ENCODE measurements around the gene BCL7B.
A peak's percentile ranks its signal among the peaks of the same experiment; 100 is the strongest.
"Not testable (repeated sequence)": the region's sequence is repeated elsewhere in the genome, so short reads cannot be mapped to it uniquely, and the experiment has no call there.

BCL7B gene

DNA sequence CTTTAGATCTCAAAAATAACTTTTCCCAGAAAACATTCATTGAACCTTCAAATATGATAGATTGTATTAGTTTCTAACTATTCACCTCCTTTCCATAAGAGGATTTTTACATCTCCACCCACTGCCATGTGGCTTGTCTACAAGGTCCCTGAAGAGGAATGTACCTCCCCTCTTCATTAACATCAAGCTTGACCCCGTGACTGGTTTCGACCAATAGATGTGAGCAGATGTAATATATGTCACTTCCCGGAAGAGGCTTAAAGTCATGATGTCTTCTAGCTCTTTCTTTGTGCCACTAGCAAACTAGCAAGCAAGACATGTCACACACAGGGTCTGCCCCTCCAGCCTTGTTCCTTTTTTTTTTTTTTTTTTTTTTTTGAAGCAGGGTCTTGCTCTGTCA is 42.3 kb downstream of the BCL7B start:
- peak; percentile 53 for ATAC-seq (ENCODE audit: low read depth)
- no peak for DNase-seq (ENCODE audit: low spot score in 2 of 2)
- H3K4me3 Mint-ChIP-seq: no peak overlapping the region
- H3K27ac Mint-ChIP-seq: no peak overlapping the region
- H3K36me3 Mint-ChIP-seq: peaks cover 19% of the 10 kb centered on the region
- H3K4me1 Mint-ChIP-seq: peaks cover 25% of the 10 kb centered on the region
- no peaks in the 10 kb centered on the region for H3K27me3 Mint-ChIP-seq
- no peaks in the 10 kb centered on the region for H3K9me3 Mint-ChIP-seq

- Mint-ChIP-seq H3K4me3 (no peak overlapping the region), H3K27ac (no peak overlapping the region), H3K27me3 (no peaks in the 10 kb centered on the region), H3K36me3 (peaks cover 17% of the 10 kb centered on the region), H3K4me1 (peaks cover 10% of the 10 kb centered on the region), H3K9me3 (no peaks in the 10 kb centered on the region)
- ATAC-seq (ENCODE audit: low read depth) (no peak), DNase-seq (ENCODE audit: low spot score in 2 of 2) (no peak)
Measured at GRCh38 chr7:73512018-73512780, 45.3 kb downstream of the BCL7B start.

DNA sequence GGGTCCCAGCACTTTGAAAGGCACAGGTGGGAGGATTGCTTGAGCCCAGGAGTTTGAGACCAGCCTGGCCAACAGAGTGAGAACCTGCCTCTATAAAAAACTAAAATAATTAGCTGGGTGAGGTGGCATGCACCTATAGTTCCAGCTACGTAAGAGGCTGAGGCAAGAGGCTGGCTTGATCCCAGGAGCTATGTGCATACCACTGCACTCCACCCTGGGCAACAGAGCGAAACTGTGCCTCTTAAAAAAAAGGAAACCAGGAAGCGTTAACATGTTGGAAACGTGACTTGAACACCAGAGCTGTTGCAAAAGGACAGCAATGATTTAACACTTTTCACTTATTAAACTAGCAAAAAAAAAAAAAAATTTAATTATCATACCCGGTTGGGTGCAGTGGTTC is 48.0 kb downstream of the BCL7B start:
- H3K36me3 Mint-ChIP-seq: peaks cover 24% of the 10 kb centered on the region
- DNase-seq (ENCODE audit: low spot score in 2 of 2): no peak
- no peaks in the 10 kb centered on the region for H3K9me3 Mint-ChIP-seq
- H3K27me3 Mint-ChIP-seq: no peaks in the 10 kb centered on the region
- peaks cover 11% of the 10 kb centered on the region for H3K4me1 Mint-ChIP-seq
- no peak overlapping the region for H3K27ac Mint-ChIP-seq
- no peak for ATAC-seq (ENCODE audit: low read depth)
- H3K4me3 Mint-ChIP-seq: no peak overlapping the region

- Mint-ChIP-seq H3K36me3 (peaks cover 25% of the 10 kb centered on the region), H3K27ac (no peak overlapping the region), H3K27me3 (no peaks in the 10 kb centered on the region)
Measured at GRCh38 chr7:73507556-73507955, 49.9 kb downstream of the BCL7B start.

GRCh38 chr7:73504920-73505319 is 52.6 kb downstream of the BCL7B start:
- no peak overlapping the region for H3K27ac Mint-ChIP-seq

More at GRCh38 chr7:73507556-73507955, 49.9 kb downstream of the BCL7B start:
- Mint-ChIP-seq H3K4me3 (no peak overlapping the region), H3K4me1 (peaks cover 6% of the 10 kb centered on the region), H3K9me3 (no peaks in the 10 kb centered on the region)
- DNase-seq (ENCODE audit: low spot score in 2 of 2): no peak
- no peak for ATAC-seq (ENCODE audit: low read depth)

GRCh38 chr7:73504017-73504416 is 53.5 kb downstream of the BCL7B start:
- H3K27ac Mint-ChIP-seq: no peak overlapping the region
- H3K4me1 Mint-ChIP-seq: peaks cover 6% of the 10 kb centered on the region
- H3K36me3 Mint-ChIP-seq: peaks cover 30% of the 10 kb centered on the region
- no peak for DNase-seq (ENCODE audit: low spot score in 2 of 2)
- H3K27me3 Mint-ChIP-seq: no peaks in the 10 kb centered on the region
- H3K9me3 Mint-ChIP-seq: no peaks in the 10 kb centered on the region
- H3K4me3 Mint-ChIP-seq: no peak overlapping the region
- ATAC-seq (ENCODE audit: low read depth): no peak

More at GRCh38 chr7:73504920-73505319, 52.6 kb downstream of the BCL7B start:
- H3K4me1 Mint-ChIP-seq: peaks cover 6% of the 10 kb centered on the region
- no peaks in the 10 kb centered on the region for H3K27me3 Mint-ChIP-seq
- H3K4me3 Mint-ChIP-seq: no peak overlapping the region
- no peaks in the 10 kb centered on the region for H3K9me3 Mint-ChIP-seq
- peaks cover 28% of the 10 kb centered on the region for H3K36me3 Mint-ChIP-seq
- ATAC-seq (ENCODE audit: low read depth): no peak
- DNase-seq (ENCODE audit: low spot score in 2 of 2): no peak

GRCh38 chr7:73503229-73503628 is 54.3 kb downstream of the BCL7B start:
- no peaks in the 10 kb centered on the region for H3K9me3 Mint-ChIP-seq
- H3K4me1 Mint-ChIP-seq: peaks cover 4% of the 10 kb centered on the region
- no peak overlapping the region for H3K4me3 Mint-ChIP-seq
- ATAC-seq (ENCODE audit: low read depth) (no peak), DNase-seq (ENCODE audit: low spot score in 2 of 2) (no peak)
- no peaks in the 10 kb centered on the region for H3K27me3 Mint-ChIP-seq
- no peak overlapping the region for H3K27ac Mint-ChIP-seq
- H3K36me3 Mint-ChIP-seq: peaks cover 31% of the 10 kb centered on the region

DNA sequence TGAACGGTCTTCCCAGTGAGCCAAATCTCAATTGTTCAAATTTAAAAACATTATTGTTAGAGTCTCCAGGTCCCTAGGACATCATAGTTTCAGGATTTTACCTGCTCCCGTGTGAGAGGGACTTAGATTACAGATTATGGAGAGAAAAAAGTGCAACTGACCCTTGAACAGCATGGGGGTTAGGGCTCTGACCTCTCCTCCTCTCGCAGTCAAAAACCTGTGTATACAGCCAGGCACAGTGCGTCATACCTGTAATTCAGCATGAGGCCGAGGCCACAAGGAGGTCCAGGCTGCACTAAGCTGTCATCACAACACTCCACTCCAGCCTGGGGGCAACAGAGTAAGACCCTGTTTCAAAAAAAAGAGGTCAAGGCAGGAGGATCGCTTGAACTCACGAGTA is 60.9 kb downstream of the BCL7B start:
- no peak overlapping the region for H3K27ac Mint-ChIP-seq
- ATAC-seq (ENCODE audit: low read depth): no peak

DNA sequence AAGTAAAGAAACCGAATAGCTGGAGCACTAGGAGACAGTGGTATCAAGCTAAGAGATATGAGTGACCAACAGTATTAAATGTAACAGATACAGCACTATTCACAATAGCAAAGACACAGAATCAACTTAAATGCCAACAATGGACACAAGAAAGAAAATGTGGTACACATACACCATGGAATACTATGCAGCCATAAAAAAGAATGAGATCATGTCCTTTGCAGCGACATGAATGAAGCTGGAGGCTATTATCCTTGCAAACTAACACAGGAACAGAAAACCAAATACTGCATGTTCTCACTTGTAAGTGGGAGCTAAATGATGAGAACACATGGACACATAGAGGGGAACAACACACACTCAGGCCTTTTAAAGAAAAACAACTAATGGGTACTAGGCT is 62.0 kb downstream of the BCL7B start:
- not testable (repeated sequence) for H3K4me1 Mint-ChIP-seq; H3K27me3 Mint-ChIP-seq; DNase-seq (ENCODE audit: low spot score in 2 of 2); H3K27ac Mint-ChIP-seq; H3K4me3 Mint-ChIP-seq; H3K9me3 Mint-ChIP-seq; ATAC-seq (ENCODE audit: low read depth)
- peaks cover 39% of the 10 kb centered on the region for H3K36me3 Mint-ChIP-seq

More for the DNA sequence above, 60.9 kb downstream of the BCL7B start:
- Mint-ChIP-seq H3K4me1 (peaks cover 3% of the 10 kb centered on the region), H3K36me3 (peaks cover 45% of the 10 kb centered on the region), H3K9me3 (no peaks in the 10 kb centered on the region), H3K27me3 (no peaks in the 10 kb centered on the region), H3K4me3 (no peak overlapping the region)
- no peak for DNase-seq (ENCODE audit: low spot score in 2 of 2)

DNA sequence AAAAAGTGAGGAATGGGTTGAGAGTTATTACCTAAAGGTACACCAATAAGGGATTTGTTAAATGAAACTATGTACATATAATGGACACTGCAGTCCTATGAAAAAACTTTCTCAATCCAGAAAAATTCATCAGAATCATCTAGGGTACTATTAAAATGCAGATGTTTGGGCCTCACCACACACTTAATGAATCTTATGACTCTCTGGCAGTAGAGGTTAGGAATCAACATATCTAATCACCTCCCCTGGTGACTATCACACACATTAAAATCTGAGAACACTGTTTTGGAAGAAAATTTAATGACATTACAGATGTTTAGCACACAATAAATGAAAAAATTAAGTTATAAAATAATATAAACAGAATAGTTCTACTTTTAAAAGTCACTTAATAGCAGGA is 67.5 kb downstream of the BCL7B start:
- no peak overlapping the region for H3K4me3 Mint-ChIP-seq
- no peaks in the 10 kb centered on the region for H3K9me3 Mint-ChIP-seq
- H3K27me3 Mint-ChIP-seq: no peaks in the 10 kb centered on the region
- H3K4me1 Mint-ChIP-seq: no peaks in the 10 kb centered on the region
- H3K36me3 Mint-ChIP-seq: peaks cover 21% of the 10 kb centered on the region
- ATAC-seq (ENCODE audit: low read depth) (no peak), DNase-seq (ENCODE audit: low spot score in 2 of 2) (no peak)
- H3K27ac Mint-ChIP-seq: no peak overlapping the region

DNA sequence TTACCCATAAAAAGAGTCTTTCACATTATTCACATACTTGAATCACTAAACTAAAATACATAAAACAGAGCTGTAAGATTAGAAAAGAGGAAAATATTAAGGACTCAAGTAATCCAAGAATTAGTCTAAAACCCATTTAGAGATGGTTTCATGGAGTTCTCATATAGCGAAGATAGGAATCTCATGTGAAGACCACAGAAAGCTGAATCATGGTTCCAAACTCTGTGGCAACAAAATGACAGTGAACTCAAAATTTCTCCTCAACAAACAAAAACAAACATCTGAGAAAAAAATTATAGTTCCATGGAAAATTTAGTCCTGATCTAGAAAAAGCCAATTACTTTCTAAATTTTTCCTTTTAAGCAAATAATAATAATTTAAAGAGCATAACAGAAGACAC is 70.0 kb downstream of the BCL7B start:
- peaks cover 11% of the 10 kb centered on the region for H3K36me3 Mint-ChIP-seq
- ATAC-seq (ENCODE audit: low read depth): no peak
- no peaks in the 10 kb centered on the region for H3K4me1 Mint-ChIP-seq
- no peaks in the 10 kb centered on the region for H3K9me3 Mint-ChIP-seq
- H3K27me3 Mint-ChIP-seq: no peaks in the 10 kb centered on the region
- peak overlapping the region; percentile 81 for H3K27ac Mint-ChIP-seq
- H3K4me3 Mint-ChIP-seq: no peak overlapping the region
- DNase-seq (ENCODE audit: low spot score in 2 of 2): no peak
